GM18517 (cell line): Measurements from ENCODE around the gene KCNT1.

Source experiments
- ATAC-seq: cut with Tn5 transposase; IDR thresholded peaks from one replicate; pipeline ENCODE4 v1.9.1; 2021; ENCODE audit warnings: mild to moderate bottlenecking, moderate library complexity; ENCODE audit not compliant: unreplicated experiment

KCNT1 gene

DNA sequence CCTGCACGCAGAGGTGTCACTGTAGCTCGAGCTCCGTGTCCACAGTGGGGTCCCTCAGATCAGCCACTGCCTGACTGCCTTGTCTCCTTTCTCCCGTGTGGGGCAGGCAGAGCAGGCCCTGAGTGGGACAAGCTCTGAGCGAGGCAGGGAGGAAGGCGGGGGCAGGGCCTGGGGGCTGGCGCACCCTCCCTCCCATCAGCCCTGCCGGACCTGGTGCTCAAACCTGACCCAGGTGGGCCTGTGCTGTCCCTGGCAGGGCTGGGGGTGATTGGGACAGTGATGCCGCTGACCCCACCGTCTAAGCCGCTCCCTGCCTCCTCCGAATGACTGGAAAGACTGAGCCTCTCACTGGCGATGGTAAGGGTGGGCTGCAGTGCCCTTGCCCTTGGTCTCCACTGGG is 60.9 kb downstream of the KCNT1 start:
- no peak for ATAC-seq

GRCh38 chr9:135763716-135764446 is 61.9 kb downstream of the KCNT1 start:
- no peak for ATAC-seq

- no peak for ATAC-seq
Observed at GRCh38 chr9:135764731-135765130, 62.7 kb downstream of the KCNT1 start.

- ATAC-seq = no peak
Observed at GRCh38 chr9:135765416-135765815, 63.4 kb downstream of the KCNT1 start.

GRCh38 chr9:135766251-135766650 is 64.3 kb downstream of the KCNT1 start:
- no peak for ATAC-seq

DNA sequence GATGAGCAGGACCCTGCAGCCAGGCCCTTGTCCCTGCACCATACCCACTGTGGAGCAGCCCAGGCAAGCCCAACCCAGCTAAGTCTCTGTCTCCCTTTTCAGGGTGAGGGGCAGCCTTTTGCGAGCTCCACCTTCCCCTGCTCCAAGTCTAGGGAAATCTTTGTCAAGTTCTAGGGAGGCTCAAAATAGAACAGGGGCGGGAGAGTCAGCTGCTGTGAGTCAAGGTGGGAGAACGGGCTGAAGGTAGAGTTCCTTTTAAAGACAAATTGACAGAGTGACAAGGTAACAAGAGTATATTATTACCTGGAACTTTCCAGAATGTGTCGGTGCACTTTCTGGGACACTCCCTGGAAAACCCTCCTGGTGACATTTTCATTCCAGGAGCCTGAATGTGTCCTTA is 64.7 kb downstream of the KCNT1 start:
- ATAC-seq = no peak

DNA sequence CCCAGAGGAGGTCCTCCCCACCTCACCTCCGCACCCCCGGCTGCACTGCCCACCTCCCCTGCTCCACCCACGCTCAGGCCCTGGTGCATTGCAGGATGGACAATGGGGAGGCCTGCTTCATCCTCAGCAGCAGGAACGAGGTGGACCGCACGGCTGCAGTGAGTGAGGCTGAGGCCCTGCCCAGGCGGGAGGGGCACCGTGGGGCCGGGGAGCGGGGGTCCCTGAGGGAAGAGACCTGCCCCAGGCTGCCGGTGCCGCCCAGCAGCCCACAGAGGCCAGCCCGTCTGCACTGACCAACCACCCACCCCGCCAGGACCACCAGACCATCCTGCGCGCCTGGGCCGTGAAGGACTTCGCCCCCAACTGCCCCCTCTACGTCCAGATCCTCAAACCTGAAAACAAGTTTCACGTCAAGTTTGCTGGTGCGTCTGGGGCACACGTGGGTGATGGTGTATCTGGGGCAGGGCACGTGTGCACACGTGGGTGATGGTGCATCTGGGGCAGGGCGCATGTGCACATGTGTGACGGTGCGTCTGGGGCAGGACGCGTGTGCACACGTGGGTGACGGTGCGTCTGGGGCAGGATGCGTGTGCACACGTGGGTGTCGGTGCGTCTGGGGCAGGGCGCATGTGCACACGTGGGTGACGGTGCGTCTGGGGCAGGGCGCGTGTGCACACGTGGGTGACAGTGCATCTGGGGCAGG is 66.7 kb downstream of the KCNT1 start:
- ATAC-seq = no peak

- no peak for ATAC-seq
Observed at GRCh38 chr9:135769489-135770202, 67.7 kb downstream of the KCNT1 start.

- ATAC-seq = no peak
Observed at GRCh38 chr9:135770203-135770535, 68.2 kb downstream of the KCNT1 start.

DNA sequence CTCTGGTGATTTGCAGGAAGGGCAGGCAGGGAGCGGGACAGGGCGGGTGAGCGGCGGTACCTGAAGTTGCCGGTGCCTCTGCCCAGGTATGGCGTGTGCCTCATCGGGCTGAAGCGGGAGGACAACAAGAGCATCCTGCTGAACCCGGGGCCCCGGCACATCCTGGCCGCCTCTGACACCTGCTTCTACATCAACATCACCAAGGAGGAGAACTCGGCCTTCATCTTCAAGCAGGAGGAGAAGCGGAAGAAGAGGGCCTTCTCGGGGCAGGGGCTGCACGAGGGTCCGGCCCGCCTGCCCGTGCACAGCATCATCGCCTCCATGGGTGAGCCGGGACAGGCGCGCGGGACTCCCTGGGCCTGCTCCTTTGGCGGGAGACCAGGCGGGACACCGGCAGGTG is 68.8 kb downstream of the KCNT1 start:
- ATAC-seq = no peak

DNA sequence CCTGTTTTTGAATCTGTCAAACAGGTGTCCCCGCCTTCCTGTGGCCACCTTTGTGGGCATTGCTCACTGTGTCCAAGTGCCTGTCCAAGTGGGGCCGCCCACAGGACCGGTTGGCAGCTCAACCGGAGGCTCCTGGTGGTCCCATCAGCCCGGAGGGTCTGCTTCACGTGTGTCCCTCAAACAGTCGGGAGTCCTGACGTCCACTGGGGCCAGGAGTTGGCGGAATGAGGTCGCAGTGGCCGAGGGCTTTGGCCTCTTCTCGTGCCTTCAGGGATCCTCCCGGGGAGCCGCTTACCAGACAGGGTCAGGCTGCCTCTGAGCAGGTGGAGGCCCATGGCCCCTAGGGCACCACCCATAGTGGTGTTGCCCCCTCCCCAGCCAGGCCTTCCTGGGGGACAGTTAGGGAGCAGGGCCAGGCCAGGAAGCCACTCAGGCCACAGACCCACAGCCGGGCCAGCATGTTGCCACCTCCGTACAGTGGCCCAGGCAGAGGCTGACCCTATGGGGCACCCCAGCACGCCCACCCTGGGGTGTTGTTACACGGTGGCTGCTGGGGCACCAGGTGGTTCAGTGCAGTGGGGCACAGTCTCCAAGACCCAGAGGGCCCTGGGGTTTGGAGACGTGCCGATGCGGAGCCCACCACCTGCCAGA is 69.5 kb downstream of the KCNT1 start:
- ATAC-seq = no peak

DNA sequence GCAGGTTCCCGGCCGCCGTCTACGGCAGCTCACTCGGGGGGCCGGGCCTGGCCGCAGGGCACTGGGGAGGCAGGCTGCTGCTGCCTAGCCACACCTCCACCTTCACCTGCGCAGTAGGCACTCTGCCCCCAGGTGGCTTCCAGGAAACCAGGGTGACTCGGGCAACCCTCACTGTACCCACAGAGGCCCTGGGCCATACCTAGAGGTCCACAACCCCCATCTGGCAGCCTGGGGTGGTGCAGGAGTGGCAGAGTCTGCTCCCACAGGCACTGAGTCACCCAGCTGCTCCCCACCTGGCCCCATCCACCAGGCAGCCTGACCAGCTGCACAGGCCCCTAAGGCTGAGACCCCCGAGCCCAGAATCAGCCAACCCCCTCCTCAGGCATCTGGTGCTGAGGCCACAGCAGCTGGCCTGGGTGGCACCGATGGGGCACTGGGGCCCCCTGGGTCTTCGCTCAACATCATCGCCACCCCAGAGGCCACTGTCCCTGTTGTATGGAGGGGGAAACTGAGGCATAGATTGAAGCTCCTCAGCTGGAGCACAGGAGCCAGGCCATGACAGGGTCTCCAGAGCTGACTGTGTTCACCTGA is 70.2 kb downstream of the KCNT1 start:
- ATAC-seq = no peak

- ATAC-seq = no peak
Observed at GRCh38 chr9:135772702-135773493, 70.9 kb downstream of the KCNT1 start.

GRCh38 chr9:135773530-135774238 is 71.7 kb downstream of the KCNT1 start:
- ATAC-seq = no peak

DNA sequence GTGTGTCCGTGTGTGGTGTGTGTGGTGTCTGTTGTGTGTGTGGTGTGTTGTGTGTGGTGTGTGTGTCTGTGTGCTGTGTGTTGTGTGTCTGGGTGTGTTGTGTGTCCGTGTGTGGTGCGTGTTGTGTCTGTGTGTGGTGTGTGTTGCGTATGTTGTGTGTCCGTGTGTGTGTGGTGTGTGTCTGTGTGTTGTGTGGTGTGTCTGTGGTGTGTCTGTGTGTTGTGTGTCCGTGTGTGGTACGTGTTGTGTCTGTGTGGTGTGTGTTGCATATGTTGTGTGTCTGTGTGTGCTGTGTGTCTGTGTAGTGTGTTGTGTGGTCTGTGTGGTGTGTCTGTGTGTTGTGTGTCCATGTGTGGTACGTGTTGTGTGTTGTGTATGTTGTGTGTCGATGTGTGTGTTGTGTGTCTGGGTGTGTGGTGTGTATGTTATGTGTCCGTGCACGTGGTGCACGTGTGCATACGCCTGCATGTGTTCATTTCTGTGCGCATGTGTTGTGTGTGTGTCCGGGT is 72.3 kb downstream of the KCNT1 start:
- ATAC-seq = no peak

GRCh38 chr9:135774794-135775525 is 73.0 kb downstream of the KCNT1 start:
- ATAC-seq = no peak

- no peak for ATAC-seq
Observed at GRCh38 chr9:135775911-135776310, 73.9 kb downstream of the KCNT1 start.

DNA sequence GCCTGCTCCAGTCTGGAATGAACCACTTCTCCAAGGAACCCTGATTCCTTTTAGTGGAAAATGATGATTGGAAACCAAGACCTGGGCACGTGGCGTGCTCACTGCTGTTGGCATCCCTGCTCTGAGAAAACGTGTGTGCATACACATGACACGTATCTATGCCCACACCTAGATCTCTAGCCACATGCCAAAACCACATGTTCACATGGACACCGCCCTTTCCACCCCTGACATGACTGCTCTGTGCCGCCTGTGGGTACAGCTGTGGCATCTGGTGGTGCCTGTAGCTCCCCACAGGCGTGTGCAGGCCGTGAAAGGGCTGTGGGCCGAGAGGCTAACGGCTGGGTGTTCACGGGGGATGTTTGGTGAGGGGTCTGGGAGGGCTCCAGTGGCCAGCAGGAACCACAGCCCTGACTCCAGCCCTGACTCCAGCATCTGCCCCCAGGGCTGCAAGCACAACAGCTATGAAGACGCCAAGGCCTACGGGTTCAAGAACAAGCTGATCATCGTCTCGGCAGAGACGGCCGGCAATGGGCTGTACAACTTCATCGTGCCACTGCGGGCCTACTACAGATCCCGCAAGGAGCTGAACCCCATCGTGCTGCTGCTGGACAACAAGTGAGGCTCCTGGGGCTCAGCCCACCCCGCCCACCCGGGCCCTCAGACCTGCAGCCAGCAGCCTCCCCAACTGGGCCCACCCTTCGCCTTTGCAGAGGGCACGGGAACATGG is 75.1 kb downstream of the KCNT1 start:
- no peak for ATAC-seq
